K562 (cell line): ENCODE measurements around the gene SATB2. TPM values are rescaled to one million over a fixed set of nuclear protein-coding genes. Genes with fewer than 3 reads are reported as not detected.

ENCODE experiments used
- ATAC-seq: fragments of 200-7000 bp; cut with Tn5 transposase; 3 replicates; pipeline ENCODE4 v1.9.1; 2020; ENCODE audit warnings: moderate library complexity
- BruUV-seq: library from RNA; stranded (reverse); fragments of 400-500 nt; replicated peaks from 2 replicates; lab custom pipeline; 2021; lab: Mats Ljungman, UMichigan
- CTCF ChIA-PET: fragments of 300-600 bp; formaldehyde crosslinking; extraction: SDS; loops from one replicate; lab custom pipeline; 2021; ENCODE audit warnings: low intra/inter-chr PET ratio; lab: Yijun Ruan, JAX
- POLR2A ChIA-PET: fragments of 300-600, 350-650 bp; sonication (Branson Sonifier 250); formaldehyde crosslinking; extraction: SDS; loops from one replicate; lab custom pipeline; 2021; ENCODE audit warnings: antibody characterized with exemption, inconsistent platforms; lab: Yijun Ruan, JAX
- DNase-seq, 4 experiments: peaks; one replicate each; pipeline versions ENCODE4 v3.0.0 to v3.0.0-alpha.2; 2011 to 2018; ENCODE audit warnings: low spot score in 3 of 4, mixed read lengths in 3 of 4; ENCODE audit errors: extremely low read depth in 1 of 4
- FAIRE-seq: peaks from 2 replicates; lab custom pipeline; 2011; peaks lifted over from hg19 to GRCh38; lab: Jason Lieb, UNC
- H2AFZ ChIP-seq: 2 replicates; pipeline ENCODE4 v1.6.0; 2011; ENCODE audit warnings: low read depth, low read length, control low read depth, inconsistent platforms
- H3K27ac ChIP-seq: fragments of 200-600 bp; 3 replicates; pipeline ENCODE4 v1.8.0; 2011; ENCODE audit warnings: low read depth, mild to moderate bottlenecking, control low read depth, inconsistent platforms, low read length, moderate library complexity, mixed read lengths; ENCODE audit errors: extremely low read depth
- H3K27me3 ChIP-seq, 2 experiments: fragments of 300-600 bp in 1 of 2; 2 replicates in 1 of 2; 3 replicates in 1 of 2; pipeline versions ENCODE4 v1.6.0 to v1.8.0; 2011; ENCODE audit warnings: inconsistent platforms in 2 of 2, low read length in 2 of 2, mild to moderate bottlenecking in 1 of 2, mixed read lengths in 1 of 2, moderate library complexity in 1 of 2; ENCODE audit not compliant: control insufficient read depth in 2 of 2, insufficient read depth in 2 of 2
- H3K36me3 ChIP-seq: fragments of 300-600 bp; 3 replicates; pipeline ENCODE4 v1.8.0; 2011; ENCODE audit warnings: mild to moderate bottlenecking, low read length, inconsistent platforms; ENCODE audit not compliant: control insufficient read depth, insufficient read depth
- H3K4me1 ChIP-seq, 2 experiments: fragments of 200-600 bp in 1 of 2; replicated peaks in 1 of 2; 2 replicates in 1 of 2; 3 replicates in 1 of 2; pipeline versions ENCODE4 v1.5.1 to v1.8.0; 2011; ENCODE audit warnings: inconsistent platforms in 2 of 2, low read length in 2 of 2, mild to moderate bottlenecking in 1 of 2, mixed read lengths in 1 of 2, moderate library complexity in 1 of 2; ENCODE audit not compliant: control insufficient read depth in 2 of 2, insufficient read depth in 2 of 2
- H3K4me2 ChIP-seq: 2 replicates; pipeline ENCODE4 v1.6.1; 2011; ENCODE audit warnings: low read length, control low read depth, inconsistent platforms, mixed read lengths; ENCODE audit not compliant: insufficient read depth
- H3K4me3 ChIP-seq: fragments of 200-600 bp; sonication (generic), shearing (Covaris generic); 2 replicates; pipeline ENCODE4 v1.5.1; 2016; ENCODE audit warnings: control low read depth, inconsistent platforms
- H3K79me2 ChIP-seq: fragments of 200-600 bp; 3 replicates; pipeline ENCODE4 v1.8.0; 2011; ENCODE audit warnings: low read length, inconsistent platforms; ENCODE audit not compliant: control insufficient read depth, insufficient read depth
- H3K9ac ChIP-seq, 2 experiments: 2 replicates each; pipeline versions ENCODE4 v1.6.0 to v1.6.1; 2011; ENCODE audit warnings: low read depth in 2 of 2, low read length in 2 of 2, control low read depth in 1 of 2, inconsistent platforms in 1 of 2, mild to moderate bottlenecking in 1 of 2, mixed read lengths in 1 of 2; ENCODE audit not compliant: insufficient read depth in 1 of 2
- H3K9me1 ChIP-seq: one replicate; pipeline ENCODE4 v1.6.0; 2011; ENCODE audit warnings: inconsistent platforms, mild to moderate bottlenecking, low read length, moderate library complexity; ENCODE audit not compliant: control insufficient read depth, insufficient read depth
- H3K9me3 ChIP-seq: replicated peaks from 2 replicates; pipeline ENCODE4 v1.5.1; 2011; ENCODE audit warnings: low read depth, low read length, inconsistent platforms; ENCODE audit not compliant: control insufficient read depth, insufficient read depth
- H4K20me1 ChIP-seq: replicated peaks from 2 replicates; pipeline ENCODE4 v1.6.1; 2011; ENCODE audit warnings: low read length, inconsistent platforms, mixed read lengths; ENCODE audit not compliant: control insufficient read depth, insufficient read depth
- CREB3 ChIP-seq: fragments of 450-650 bp; conservative IDR thresholded peaks from 2 replicates; pipeline ENCODE4 v1.6.1; 2016; ENCODE audit warnings: missing genetic modification characterization, low read depth, mild to moderate bottlenecking, missing compliant biosample characterization, moderate library complexity
- CREM ChIP-seq: IDR thresholded peaks from 2 replicates; pipeline ENCODE4 v1.6.1; 2014; ENCODE audit warnings: antibody characterized with exemption, low read depth
- FOXJ3 ChIP-seq: sonication (generic); formaldehyde crosslinking; IDR thresholded peaks from 2 replicates; pipeline ENCODE4 v1.4.0; 2020; ENCODE audit warnings: mild to moderate bottlenecking, missing genetic modification reagents
- HNRNPH1 ChIP-seq: fragments of 200-400 bp; formaldehyde crosslinking; optimal IDR thresholded peaks from 2 replicates; pipeline ENCODE3; 2017; ENCODE audit warnings: low read depth, mild to moderate bottlenecking, low read length, moderate library complexity
- IFI16 ChIP-seq: fragments of 250-450 bp; sonication (Bioruptor Pico); IDR thresholded peaks from 2 replicates; pipeline ENCODE4 v2.1.2; 2022; ENCODE audit warnings: mild to moderate bottlenecking, inconsistent platforms
- KDM1A ChIP-seq, 2 experiments: fragments of 450-650 bp; IDR thresholded peaks; 2 replicates each; pipeline ENCODE4 v1.6.1; 2016; ENCODE audit warnings: mild to moderate bottlenecking in 2 of 2
- KLF10 ChIP-seq: fragments of 250-450 bp; sonication (Bioruptor Pico); IDR thresholded peaks from 2 replicates; pipeline ENCODE4 v1.6.1; 2021; ENCODE audit warnings: matching md5 sums
- ZNF143 ChIP-seq: sonication (generic); formaldehyde crosslinking; IDR thresholded peaks from 2 replicates; pipeline ENCODE4 v1.9.0; 2022; ENCODE audit warnings: mild to moderate bottlenecking, missing genetic modification reagents
- ZNF639 ChIP-seq, 2 experiments: fragments of 200-800 bp in 1 of 2; sonication (Bioruptor generic) in 1 of 2; sonication (generic) in 1 of 2; formaldehyde crosslinking in 1 of 2; IDR thresholded peaks in 1 of 2; conservative IDR thresholded peaks in 1 of 2; 2 replicates each; pipeline versions ENCODE4 v1.5.0 to v1.6.1; 2016 to 2020; ENCODE audit warnings: missing compliant biosample characterization in 1 of 2, missing genetic modification characterization in 1 of 2, missing genetic modification reagents in 1 of 2
- ZNF75A ChIP-seq: fragments of 450-650 bp; formaldehyde crosslinking; IDR thresholded peaks from 2 replicates; pipeline ENCODE4 v1.4.0; 2020; ENCODE audit warnings: mild to moderate bottlenecking
- WGBS: fragments of 100-300 bp; shearing (Covaris generic); methylation state at CpG from one replicate; pipeline ENCODE4 v1.1.6; 2016; ENCODE audit warnings: low coverage, mixed read lengths; ENCODE audit not compliant: insufficient coverage; ENCODE audit errors: missing lambda C conversion rate; 5-methylcytosine and 5-hydroxymethylcytosine counted together
- in situ Hi-C: fragments of 300-500 bp; cut with MboI; formaldehyde crosslinking; loops from 4 replicates; pipeline ENCODE4 v1.15.0; 2018; ENCODE audit warnings: inconsistent platforms, mixed read lengths
- intact Hi-C: fragments of 100-400 bp; cut with micrococcal nuclease; formaldehyde crosslinking; loops from 2 replicates; pipeline ENCODE4 v1.14.2; 2022
- polyA plus RNA-seq, 8 experiments: library from polyadenylated mRNA; depleted of rRNA in 4 of 8; stranded (reverse) in 5 of 8; unstranded in 3 of 8; fragments of >200 nt; fragmentation: Nextera tagmentation in 2 of 8; fragmentation: Illumina TruSeq in 1 of 8; extraction: Ambion mirVana in 2 of 8; extraction: Trizol in 1 of 8; gene quantifications; 2 replicates each; pipeline versions ENCODE4 v1.2.1 to v1.2.3, GENCODE V29; 2011 to 2014; ENCODE audit warnings: inconsistent platforms in 1 of 8, missing spikeins in 1 of 8
- total RNA-seq, 7 experiments: library from RNA; depleted of rRNA in 6 of 7; stranded (reverse); fragments of >200 nt in 6 of 7; fragmentation: Illumina TruSeq in 2 of 7; extraction: Trizol in 2 of 7; gene quantifications; 2 replicates each; pipeline versions ENCODE4 v1.2.1 to v1.2.3, GENCODE V29; 2011 to 2021; ENCODE audit warnings: low replicate concordance in 1 of 7

SATB2 gene
- total and polyA plus RNA-seq, 9 of the 15 experiments (the other 6 are each of a cell fraction or from before 2014, with no cell fraction given): 4.5 to 34.0 (median 15.1) TPM

GRCh38 chr2:199339891-199340605 lies 117.7 kb downstream of the SATB2 start:
- in situ Hi-C loops (no loop called here), intact Hi-C loops (loop anchor here (10.0 kb wide), 1 partner anchor 145 kb away; no protein-coding TSS in a partner anchor)
- POLR2A ChIA-PET: no interaction called here
- WGBS: 90% methylated on average over 3 of the region's 3 CpGs
- no TSS peak for BruUV-seq
- ATAC-seq: no peak
- no peaks in the 10 kb centered on the region for H3K9me1 ChIP-seq
- no peak overlapping the region for H3K9ac ChIP-seq
- no peak for DNase-seq
- H3K27ac ChIP-seq: no peak overlapping the region
- no peak for FAIRE-seq
- H3K4me3 ChIP-seq: no peak overlapping the region
- H3K4me2 ChIP-seq: no peak overlapping the region
- peaks cover 25% of the 10 kb centered on the region for H3K36me3 ChIP-seq
- no peaks in the 10 kb centered on the region; a peak in 3 of 5 replicates for H3K4me1 ChIP-seq
- CTCF ChIA-PET: no interaction called here
- H2AFZ ChIP-seq: no peak overlapping the region
- H4K20me1 ChIP-seq: no peaks in the 10 kb centered on the region
- TF ChIP-seq KLF10 (CRISPR knock-in tag) (no peak), KDM1A (IDR thresholded peaks at IDR 0.05) (no peak), CREM (no peak), CREB3 (no peak), FOXJ3 (CRISPR knock-in tag) (no peak), ZNF639 (CRISPR knock-in tag; conservative IDR thresholded peaks at IDR 0.05 in 1 of 2, IDR thresholded peaks at IDR 0.05 in 1 of 2) (no peak), HNRNPH1 (no peak), ZNF143 (CRISPR knock-in tag) (no peak), IFI16 (no peak), ZNF75A (CRISPR knock-in tag) (no peak)
- TF ChIP-seq, all 486 proteins: peak for 0
- Histone ChIP-seq H3K27me3 (no peaks in the 10 kb centered on the region), H3K79me2 (no peaks in the 10 kb centered on the region), H3K9me3 (no peaks in the 10 kb centered on the region)
